ENCODE measurements around the gene HDC.

Gene HDC

DNA sequence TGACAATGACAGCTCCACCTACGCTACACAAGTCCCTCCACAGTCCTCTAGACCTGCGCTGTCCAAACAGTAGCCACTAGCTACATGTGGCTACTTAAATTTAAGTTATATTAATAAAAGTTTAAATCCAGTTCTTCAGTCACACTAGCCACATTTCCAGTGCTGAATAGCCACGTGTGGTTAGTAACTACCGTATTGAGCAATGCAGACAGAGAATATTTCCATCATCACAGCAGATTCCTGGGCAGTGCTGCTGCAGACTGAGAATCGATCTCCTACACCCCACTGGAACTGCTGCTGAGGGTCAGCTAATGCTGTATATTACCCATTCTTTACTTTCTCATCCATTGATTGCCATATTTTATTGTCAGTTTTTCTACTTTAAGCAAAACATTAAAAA lies 40.9 kb downstream of the HDC start:
- Histone ChIP-seq H3K9me2 (replicated peaks; ENCODE audit: insufficient read depth, low read length) (no peaks in the 10 kb centered on the region), H4K20me1 (ENCODE audit: insufficient read depth, low read length) (no peaks in the 10 kb centered on the region), H3K4me3 (ENCODE audit: low read length) (no peak overlapping the region), H3K9me3 (replicated peaks; ENCODE audit: insufficient read depth, low read length) (no peaks in the 10 kb centered on the region), H3K4me2 (ENCODE audit: low read depth, low read length) (no peak overlapping the region), H3K27me3 (replicated peaks; ENCODE audit: insufficient read depth, low read length) (no peaks in the 10 kb centered on the region), H3K9ac (ENCODE audit: low read length) (no peak overlapping the region), H3K36me3 (replicated peaks; ENCODE audit: insufficient read depth, low read length) (no peaks in the 10 kb centered on the region; the same call in 1 of the 2 replicates), H3F3A (ENCODE audit: insufficient read depth, low read length) (no peaks in the 10 kb centered on the region), H3K4me1 (ENCODE audit: low read length) (no peaks in the 10 kb centered on the region), H3K27ac (ENCODE audit: low read length) (no peak overlapping the region), H2AFZ (ENCODE audit: low read length) (no peak overlapping the region), H3K79me2 (ENCODE audit: low read length) (no peaks in the 10 kb centered on the region)
- DNase-seq: no peak
- TF ChIP-seq EZH2phosphoT487 (IDR thresholded peaks at IDR 0.05; ENCODE audit: low read length) (no peak), EZH2 (optimal IDR thresholded peaks at IDR 0.05; ENCODE audit: low read depth, low read length) (no peak)
- TF ChIP-seq, protein P1, sequence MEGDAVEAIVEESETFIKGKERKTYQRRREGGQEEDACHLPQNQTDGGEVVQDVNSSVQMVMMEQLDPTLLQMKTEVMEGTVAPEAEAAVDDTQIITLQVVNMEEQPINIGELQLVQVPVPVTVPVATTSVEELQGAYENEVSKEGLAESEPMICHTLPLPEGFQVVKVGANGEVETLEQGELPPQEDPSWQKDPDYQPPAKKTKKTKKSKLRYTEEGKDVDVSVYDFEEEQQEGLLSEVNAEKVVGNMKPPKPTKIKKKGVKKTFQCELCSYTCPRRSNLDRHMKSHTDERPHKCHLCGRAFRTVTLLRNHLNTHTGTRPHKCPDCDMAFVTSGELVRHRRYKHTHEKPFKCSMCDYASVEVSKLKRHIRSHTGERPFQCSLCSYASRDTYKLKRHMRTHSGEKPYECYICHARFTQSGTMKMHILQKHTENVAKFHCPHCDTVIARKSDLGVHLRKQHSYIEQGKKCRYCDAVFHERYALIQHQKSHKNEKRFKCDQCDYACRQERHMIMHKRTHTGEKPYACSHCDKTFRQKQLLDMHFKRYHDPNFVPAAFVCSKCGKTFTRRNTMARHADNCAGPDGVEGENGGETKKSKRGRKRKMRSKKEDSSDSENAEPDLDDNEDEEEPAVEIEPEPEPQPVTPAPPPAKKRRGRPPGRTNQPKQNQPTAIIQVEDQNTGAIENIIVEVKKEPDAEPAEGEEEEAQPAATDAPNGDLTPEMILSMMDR (IDR thresholded peaks at IDR 0.05; ENCODE audit: low read length): no peak

DNA sequence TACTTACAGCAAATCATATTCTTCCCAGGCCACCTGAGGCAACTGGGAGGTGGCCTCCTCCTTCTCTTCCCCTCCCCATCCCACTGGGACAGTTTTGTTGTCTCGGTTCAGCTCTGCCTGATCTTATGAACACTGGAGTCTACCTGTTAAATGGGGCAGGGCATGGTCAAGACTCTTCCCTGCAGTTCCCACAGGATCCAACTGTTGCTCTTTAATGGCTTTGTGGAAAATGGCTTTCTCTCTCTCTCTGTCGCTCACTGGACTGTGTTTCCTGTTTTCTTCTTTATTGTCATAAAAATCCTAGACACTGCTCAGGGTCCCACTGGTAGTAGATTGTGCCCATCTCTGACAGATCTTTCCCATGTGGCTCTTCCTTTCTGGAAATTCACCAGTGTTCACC lies 43.3 kb downstream of the HDC start:
- no peaks in the 10 kb centered on the region for H3K9me2 ChIP-seq (replicated peaks; ENCODE audit: insufficient read depth, low read length)
- no peaks in the 10 kb centered on the region for H3K27me3 ChIP-seq (replicated peaks; ENCODE audit: insufficient read depth, low read length)
- no peak overlapping the region for H3K4me3 ChIP-seq (ENCODE audit: low read length)
- no peak overlapping the region for H3K9ac ChIP-seq (ENCODE audit: low read length)
- no peaks in the 10 kb centered on the region for H3F3A ChIP-seq (ENCODE audit: insufficient read depth, low read length)
- no peak overlapping the region for H3K4me2 ChIP-seq (ENCODE audit: low read depth, low read length)
- TF ChIP-seq EZH2 (optimal IDR thresholded peaks at IDR 0.05; ENCODE audit: low read depth, low read length): no peak
- TF ChIP-seq, protein P1 (IDR thresholded peaks at IDR 0.05; ENCODE audit: low read length): no peak
- TF ChIP-seq EZH2phosphoT487 (IDR thresholded peaks at IDR 0.05; ENCODE audit: low read length): no peak
- DNase-seq: no peak
- no peaks in the 10 kb centered on the region for H3K9me3 ChIP-seq (replicated peaks; ENCODE audit: insufficient read depth, low read length)
- no peaks in the 10 kb centered on the region for H4K20me1 ChIP-seq (ENCODE audit: insufficient read depth, low read length)
- H2AFZ ChIP-seq (ENCODE audit: low read length): no peak overlapping the region
- no peak overlapping the region for H3K27ac ChIP-seq (ENCODE audit: low read length)
- no peaks in the 10 kb centered on the region; the same call in 1 of the 2 replicates for H3K36me3 ChIP-seq (replicated peaks; ENCODE audit: insufficient read depth, low read length)
- H3K4me1 ChIP-seq (ENCODE audit: low read length): no peaks in the 10 kb centered on the region
- no peaks in the 10 kb centered on the region for H3K79me2 ChIP-seq (ENCODE audit: low read length)

DNA sequence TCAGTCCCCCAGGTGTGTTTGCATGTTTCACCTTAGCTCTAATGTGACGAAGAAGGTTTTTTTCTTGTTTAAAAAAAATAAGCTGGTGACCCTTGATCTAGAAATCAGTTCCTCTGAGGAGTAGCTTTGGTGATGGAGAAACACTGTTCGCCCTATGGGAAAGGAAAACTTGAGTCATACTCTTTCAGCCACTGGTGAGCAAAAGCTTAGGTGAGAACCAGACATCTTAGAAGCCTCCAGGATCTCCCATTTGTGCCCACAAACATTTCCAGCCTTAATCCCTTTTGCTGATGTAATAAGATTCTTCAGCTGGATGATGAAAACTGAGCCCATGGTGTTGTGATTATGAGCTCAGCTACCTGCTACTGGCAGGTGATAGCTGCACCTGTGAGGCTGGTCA lies 45.7 kb downstream of the HDC start:
- no peaks in the 10 kb centered on the region for H3K36me3 ChIP-seq (replicated peaks; ENCODE audit: insufficient read depth, low read length)
- no peak overlapping the region for H2AFZ ChIP-seq (ENCODE audit: low read length)
- DNase-seq: no peak
- no peaks in the 10 kb centered on the region for H3K9me2 ChIP-seq (replicated peaks; ENCODE audit: insufficient read depth, low read length)
- no peak overlapping the region for H3K27ac ChIP-seq (ENCODE audit: low read length)
- no peak overlapping the region for H3K9ac ChIP-seq (ENCODE audit: low read length)
- H3K27me3 ChIP-seq (replicated peaks; ENCODE audit: insufficient read depth, low read length): no peaks in the 10 kb centered on the region
- H3F3A ChIP-seq (ENCODE audit: insufficient read depth, low read length): no peaks in the 10 kb centered on the region
- H3K79me2 ChIP-seq (ENCODE audit: low read length): no peaks in the 10 kb centered on the region
- TF ChIP-seq EZH2phosphoT487 (IDR thresholded peaks at IDR 0.05; ENCODE audit: low read length) (no peak), EZH2 (optimal IDR thresholded peaks at IDR 0.05; ENCODE audit: low read depth, low read length) (no peak)
- TF ChIP-seq, protein P1 (IDR thresholded peaks at IDR 0.05; ENCODE audit: low read length): no peak
- H3K9me3 ChIP-seq (replicated peaks; ENCODE audit: insufficient read depth, low read length): no peaks in the 10 kb centered on the region
- H3K4me2 ChIP-seq (ENCODE audit: low read depth, low read length): no peak overlapping the region
- no peaks in the 10 kb centered on the region for H3K4me1 ChIP-seq (ENCODE audit: low read length)
- no peaks in the 10 kb centered on the region for H4K20me1 ChIP-seq (ENCODE audit: insufficient read depth, low read length)
- H3K4me3 ChIP-seq (ENCODE audit: low read length): no peak overlapping the region

Data from MM.1S (cell line).